Mucosa of stomach (tissue), 1 donor: ENCODE data around the gene DCAF10.

ENCODE experiments used
- H3K27me3 ChIP-seq: one replicate; pipeline ENCODE4 v1.7.0; 2013; ENCODE audit warnings: mild to moderate bottlenecking, low read length; ENCODE audit not compliant: control insufficient read depth, insufficient read depth
- H3K36me3 ChIP-seq: one replicate; pipeline ENCODE4 v1.7.0; 2013; ENCODE audit warnings: low read length; ENCODE audit not compliant: control insufficient read depth, insufficient read depth
- H3K4me1 ChIP-seq: one replicate; pipeline ENCODE4 v1.7.0; 2013; ENCODE audit warnings: mild to moderate bottlenecking, low read length; ENCODE audit not compliant: control insufficient read depth, insufficient read depth
- H3K4me3 ChIP-seq: one replicate; pipeline ENCODE4 v1.7.0; 2013; ENCODE audit warnings: low read length
- H3K9ac ChIP-seq: one replicate; pipeline ENCODE4 v1.7.0; 2013; ENCODE audit warnings: mild to moderate bottlenecking, low read length, moderate library complexity
- H3K9me3 ChIP-seq: one replicate; pipeline ENCODE4 v1.7.0; 2013; ENCODE audit warnings: mild to moderate bottlenecking, low read length, moderate library complexity; ENCODE audit not compliant: control insufficient read depth
- donor health status: Pancreatic carcinoma.

Gene DCAF10

DNA sequence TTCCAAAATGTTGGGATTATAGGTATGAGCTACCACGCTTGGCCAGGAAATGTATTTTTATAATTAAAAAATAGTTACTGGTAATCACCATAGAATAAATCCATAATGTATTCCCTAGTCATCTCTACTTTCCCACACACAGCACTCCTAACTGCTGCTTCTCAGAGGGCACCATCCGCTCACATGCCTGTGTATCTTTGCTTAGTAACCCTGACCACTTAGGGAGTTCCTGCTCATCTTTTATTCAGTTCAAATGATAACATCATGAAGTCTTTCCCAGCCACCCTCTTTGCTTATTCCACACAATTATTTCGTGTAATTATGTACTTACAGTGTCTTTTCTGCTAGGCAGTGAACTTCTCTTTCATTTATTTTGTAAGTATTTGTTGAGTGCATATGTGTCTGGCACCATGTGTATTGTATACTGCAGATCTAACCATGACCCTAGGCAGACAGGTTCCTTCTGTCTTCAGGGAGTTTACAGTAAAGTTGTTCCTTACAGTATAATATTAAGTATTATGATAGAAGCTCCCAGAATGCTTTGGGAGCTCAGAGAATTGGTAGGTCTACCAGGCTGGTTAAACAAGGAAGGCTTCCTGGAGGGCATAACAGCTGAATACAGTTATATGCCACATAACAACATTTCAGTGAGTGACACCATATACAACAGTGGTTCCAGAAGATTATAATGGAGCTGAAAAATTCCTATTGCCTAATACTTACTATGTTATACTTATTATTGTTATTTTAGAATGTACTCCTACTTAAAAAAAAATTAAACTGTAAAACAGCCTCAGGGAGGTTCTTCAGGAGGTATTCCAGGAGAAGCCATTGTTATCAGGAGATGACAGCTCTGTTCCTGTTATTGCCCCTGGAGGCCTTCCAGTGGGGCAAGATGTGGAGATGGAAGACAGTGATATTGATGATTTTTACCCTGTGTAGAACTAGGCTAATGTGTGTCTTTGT, 39.2 kb downstream of the DCAF10 start:
- Histone ChIP-seq H3K9ac (no peak overlapping the region), H3K36me3 (no peaks in the 10 kb centered on the region), H3K4me3 (no peak overlapping the region), H3K27me3 (no peaks in the 10 kb centered on the region), H3K9me3 (no peaks in the 10 kb centered on the region), H3K4me1 (no peaks in the 10 kb centered on the region)

DNA sequence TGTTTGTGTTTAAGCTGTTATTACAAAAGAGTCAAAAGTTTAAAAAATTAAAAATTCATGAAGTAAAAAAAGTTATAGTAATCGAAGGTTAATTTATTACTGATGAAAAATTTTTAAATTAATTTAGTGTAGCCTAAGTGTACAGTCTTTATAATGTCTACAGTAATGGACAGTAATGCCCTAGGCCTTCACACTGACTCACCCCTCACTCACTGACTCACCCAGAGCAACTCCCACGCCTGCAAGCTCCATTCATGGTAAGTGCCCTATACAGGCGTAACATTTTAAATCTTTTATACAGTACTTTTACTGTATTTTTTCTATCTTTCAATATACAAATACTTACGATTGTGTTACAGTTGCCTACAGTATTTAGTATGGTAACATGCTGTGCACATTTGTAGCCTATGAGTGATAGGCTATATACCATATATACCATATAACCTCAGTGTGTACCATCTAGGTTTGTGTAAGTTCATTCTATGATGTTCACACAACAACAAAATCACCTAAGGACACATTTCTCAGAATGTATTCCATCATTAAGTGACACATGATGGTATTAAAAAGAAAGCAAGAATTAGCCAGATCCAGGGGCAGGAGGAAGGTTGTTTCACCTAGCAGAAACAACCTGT, 40.1 kb downstream of the DCAF10 start:
- Histone ChIP-seq H3K9ac (no peak overlapping the region), H3K4me3 (no peak overlapping the region), H3K27me3 (no peaks in the 10 kb centered on the region), H3K36me3 (no peaks in the 10 kb centered on the region), H3K9me3 (no peaks in the 10 kb centered on the region), H3K4me1 (no peaks in the 10 kb centered on the region)

- Histone ChIP-seq H3K36me3 (no peaks in the 10 kb centered on the region), H3K4me3 (no peak overlapping the region), H3K9me3 (no peaks in the 10 kb centered on the region), H3K4me1 (no peaks in the 10 kb centered on the region), H3K9ac (no peak overlapping the region), H3K27me3 (no peaks in the 10 kb centered on the region)
Measured at GRCh38 chr9:37852222-37852621, 51.6 kb downstream of the DCAF10 start.

DNA sequence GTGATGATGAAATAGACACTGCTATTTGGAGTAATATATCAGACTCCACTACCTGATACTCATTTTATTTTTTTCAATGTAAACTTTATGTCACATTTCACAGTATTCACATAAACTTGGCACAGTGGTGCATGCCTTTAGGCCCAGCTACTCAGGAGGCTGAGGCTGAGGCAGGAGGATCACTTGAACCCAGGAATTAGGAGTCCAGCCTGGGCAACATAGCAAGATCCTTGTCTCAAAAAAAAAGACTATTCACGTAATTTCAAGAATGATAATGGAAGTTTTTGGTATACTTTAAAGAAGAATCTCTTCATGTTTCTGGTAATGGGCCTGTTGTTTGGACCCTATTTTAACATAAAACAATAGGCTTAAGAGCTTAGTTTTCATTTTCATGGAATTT, 56.0 kb downstream of the DCAF10 start:
- Histone ChIP-seq H3K4me1 (no peaks in the 10 kb centered on the region), H3K4me3 (no peak overlapping the region), H3K9me3 (no peaks in the 10 kb centered on the region), H3K36me3 (no peaks in the 10 kb centered on the region), H3K9ac (no peak overlapping the region), H3K27me3 (no peaks in the 10 kb centered on the region)

DNA sequence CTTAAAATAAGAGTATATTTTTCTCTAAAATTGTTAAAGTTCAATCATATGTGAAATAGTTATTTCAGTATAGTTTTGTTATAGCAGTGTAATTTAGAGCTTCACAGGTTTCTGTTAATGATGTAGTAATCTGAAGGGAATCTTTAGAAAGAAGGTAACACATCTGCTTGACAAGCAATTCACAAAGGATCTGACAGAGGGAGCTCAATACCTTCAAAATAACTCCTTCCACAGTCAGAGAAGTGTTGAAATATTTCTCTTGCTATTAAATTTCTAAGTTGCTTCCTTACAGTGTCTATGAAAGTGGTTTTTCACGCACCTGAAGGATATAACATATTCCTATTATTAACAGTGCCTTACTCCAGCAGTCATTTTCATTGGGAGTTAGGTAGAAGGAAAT, 58.4 kb downstream of the DCAF10 start:
- Histone ChIP-seq H3K27me3 (no peaks in the 10 kb centered on the region), H3K4me3 (no peak overlapping the region), H3K4me1 (no peaks in the 10 kb centered on the region), H3K9ac (no peak overlapping the region), H3K36me3 (no peaks in the 10 kb centered on the region), H3K9me3 (no peaks in the 10 kb centered on the region)

- Histone ChIP-seq H3K9ac (no peak overlapping the region), H3K9me3 (no peaks in the 10 kb centered on the region), H3K27me3 (no peaks in the 10 kb centered on the region), H3K36me3 (no peaks in the 10 kb centered on the region), H3K4me3 (no peak overlapping the region), H3K4me1 (no peaks in the 10 kb centered on the region)
Measured at GRCh38 chr9:37862530-37862929, 61.9 kb downstream of the DCAF10 start.

DNA sequence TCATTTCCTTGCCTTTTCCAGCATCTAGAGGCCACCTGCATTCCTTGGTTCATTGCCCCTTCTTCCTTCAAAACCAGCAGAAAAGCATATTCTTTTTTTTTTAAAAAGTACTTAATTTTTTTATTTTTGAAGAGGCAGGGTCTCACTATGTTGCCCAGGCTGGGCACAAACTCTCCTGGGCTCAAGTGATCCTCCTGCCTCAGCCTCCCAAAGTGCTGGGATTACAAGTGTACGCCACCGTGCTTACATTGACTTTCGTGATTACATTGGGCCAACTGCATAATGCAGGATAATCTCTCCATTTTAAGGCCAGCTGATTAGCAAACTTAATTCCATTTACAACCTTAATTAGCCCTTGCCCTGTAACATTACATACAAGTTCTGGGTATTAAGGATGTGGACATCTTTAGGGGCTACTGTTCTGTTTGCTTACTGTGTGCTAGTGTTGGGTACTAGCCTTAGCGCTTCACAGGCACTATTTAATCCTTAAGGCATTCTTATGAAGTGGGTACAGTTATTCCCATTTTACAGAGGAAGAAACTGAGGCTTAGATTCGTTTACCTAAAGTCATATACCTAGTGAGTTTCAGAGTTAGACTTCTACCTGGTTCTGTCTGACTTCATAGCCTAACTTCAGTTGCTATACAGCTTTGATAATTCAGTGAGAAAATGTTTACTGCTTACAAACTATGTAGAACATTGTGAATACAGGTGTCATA, 69.6 kb downstream of the DCAF10 start:
- H3K27me3 ChIP-seq, result no peaks in the 10 kb centered on the region
- H3K4me1 ChIP-seq, result no peaks in the 10 kb centered on the region
- no peak overlapping the region for H3K4me3 ChIP-seq
- H3K36me3 ChIP-seq, result no peaks in the 10 kb centered on the region
- H3K9me3 ChIP-seq, result no peaks in the 10 kb centered on the region
- no peak overlapping the region for H3K9ac ChIP-seq

GRCh38 chr9:37870799-37871176, 70.2 kb downstream of the DCAF10 start:
- Histone ChIP-seq H3K4me1 (no peaks in the 10 kb centered on the region), H3K27me3 (no peaks in the 10 kb centered on the region), H3K9me3 (no peaks in the 10 kb centered on the region), H3K9ac (no peak overlapping the region), H3K36me3 (no peaks in the 10 kb centered on the region), H3K4me3 (no peak overlapping the region)

DNA sequence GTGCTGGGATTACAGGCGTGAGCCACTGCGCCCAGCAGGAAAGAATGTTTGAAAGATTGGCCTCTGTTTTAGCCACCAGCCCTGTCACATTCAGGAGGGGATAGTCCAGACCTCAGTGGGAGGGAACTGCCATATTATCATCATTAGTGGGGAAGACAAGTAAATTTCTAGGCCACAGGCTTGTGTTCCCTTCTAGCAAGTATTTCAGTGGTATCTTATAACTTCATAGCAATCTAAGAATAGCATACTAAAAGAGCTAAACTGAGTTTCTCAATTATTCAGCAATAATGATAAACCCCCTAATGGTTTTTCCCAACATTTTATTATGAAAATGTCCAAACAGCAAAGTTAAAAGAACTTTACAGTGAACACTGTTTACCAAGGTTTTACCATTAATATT, 73.4 kb downstream of the DCAF10 start:
- Histone ChIP-seq H3K9me3 (no peaks in the 10 kb centered on the region), H3K9ac (no peak overlapping the region), H3K4me1 (no peaks in the 10 kb centered on the region), H3K4me3 (no peak overlapping the region), H3K27me3 (no peaks in the 10 kb centered on the region), H3K36me3 (no peaks in the 10 kb centered on the region)

GRCh38 chr9:37876376-37876775, 75.8 kb downstream of the DCAF10 start:
- Histone ChIP-seq H3K27me3 (no peaks in the 10 kb centered on the region), H3K9ac (no peak overlapping the region), H3K9me3 (no peaks in the 10 kb centered on the region), H3K4me1 (no peaks in the 10 kb centered on the region), H3K4me3 (no peak overlapping the region), H3K36me3 (no peaks in the 10 kb centered on the region)

- Histone ChIP-seq H3K9me3 (no peaks in the 10 kb centered on the region), H3K9ac (no peak overlapping the region), H3K27me3 (no peaks in the 10 kb centered on the region), H3K36me3 (no peaks in the 10 kb centered on the region), H3K4me3 (no peak overlapping the region), H3K4me1 (no peaks in the 10 kb centered on the region)
Measured at GRCh38 chr9:37880916-37881479, 80.4 kb downstream of the DCAF10 start.
